PFSK-1 (cell line): ENCODE measurements around the gene MAGEA3.

Experiments
- POLR2AphosphoS5 ChIP-seq: IDR thresholded peaks from 2 replicates; pipeline ENCODE4 v1.6.1; 2012; ENCODE audit warnings: low read depth, mild to moderate bottlenecking, control low read depth, low read length, moderate library complexity
- SIN3A ChIP-seq: IDR thresholded peaks from 2 replicates; pipeline ENCODE4 v1.6.1; 2012; ENCODE audit warnings: mild to moderate bottlenecking, low read length, moderate library complexity, borderline replicate concordance; ENCODE audit not compliant: insufficient read depth
- TAF1 ChIP-seq: IDR thresholded peaks from 2 replicates; pipeline ENCODE4 v1.6.1; 2012; ENCODE audit warnings: low read length, control low read depth, borderline replicate concordance; ENCODE audit not compliant: insufficient read depth

DNA sequence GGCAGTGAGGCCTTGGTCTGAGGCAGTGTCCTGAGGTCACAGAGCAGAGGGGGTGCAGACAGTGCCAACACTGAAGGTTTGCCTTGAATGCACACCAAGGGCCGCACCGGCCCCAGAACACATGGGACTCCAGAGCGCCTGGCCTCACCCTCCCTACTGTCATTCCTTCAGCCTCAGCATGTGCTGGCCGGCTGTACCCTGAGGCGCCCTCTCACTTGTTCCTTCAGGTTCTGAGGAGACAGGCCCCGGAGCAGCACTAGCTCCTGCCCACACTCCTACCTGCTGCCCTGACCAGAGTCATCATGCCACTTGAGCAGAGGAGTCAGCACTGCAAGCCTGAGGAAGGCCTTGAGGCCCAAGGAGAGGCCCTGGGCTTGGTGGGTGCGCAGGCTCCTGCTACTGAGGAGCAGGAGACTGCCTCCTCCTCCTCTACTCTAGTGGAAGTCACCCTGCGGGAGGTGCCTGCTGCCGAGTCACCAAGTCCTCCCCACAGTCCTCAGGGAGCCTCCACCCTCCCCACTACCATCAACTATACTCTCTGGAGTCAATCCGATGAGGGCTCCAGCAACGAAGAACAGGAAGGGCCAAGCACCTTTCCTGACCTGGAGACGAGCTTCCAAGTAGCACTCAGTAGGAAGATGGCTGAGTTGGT, 37.4 kb downstream of the MAGEA3 start:
- TF ChIP-seq SIN3A: no peak
- no peak for TF ChIP-seq TAF1
- no peak for TF ChIP-seq POLR2AphosphoS5
